ENCODE results near the gene KLRB1.

Gene KLRB1

DNA sequence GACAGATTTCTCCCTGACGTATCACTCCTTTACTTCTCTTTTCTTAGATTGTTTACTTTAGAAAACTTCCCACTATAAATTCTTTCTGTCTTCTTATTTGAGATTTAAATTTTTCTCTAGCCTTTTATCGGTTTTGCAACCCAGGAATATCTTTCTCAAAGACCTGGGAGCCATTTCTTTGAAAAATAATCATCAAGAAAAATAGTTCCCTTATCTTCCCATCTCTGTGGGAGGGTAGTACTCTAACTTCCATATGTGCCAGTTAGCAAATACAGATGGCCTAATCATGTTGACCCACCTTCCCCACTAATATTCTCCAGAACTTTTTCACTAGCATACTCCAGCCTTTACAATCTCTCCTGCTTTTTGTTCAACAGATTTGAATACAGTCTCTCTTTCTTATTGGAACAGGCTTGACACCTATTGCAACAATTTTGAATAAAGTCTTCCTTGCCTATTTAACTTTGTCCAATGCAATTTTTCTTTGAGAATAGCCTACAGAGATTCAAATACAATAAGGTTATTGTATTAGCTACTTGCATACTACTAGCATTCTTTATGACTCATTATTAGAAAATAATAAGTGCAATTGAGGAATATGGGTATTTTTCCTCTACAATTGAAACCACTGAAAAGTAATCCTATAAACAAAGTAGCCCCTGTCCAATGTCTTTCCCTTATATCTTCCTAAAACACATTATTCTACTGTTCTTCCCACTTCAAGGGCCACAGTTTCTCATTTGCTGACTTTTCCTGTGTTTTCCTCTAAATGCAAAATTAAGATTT lies 27.4 kb upstream of the KLRB1 start:
- TF ChIP-seq, protein P1, sequence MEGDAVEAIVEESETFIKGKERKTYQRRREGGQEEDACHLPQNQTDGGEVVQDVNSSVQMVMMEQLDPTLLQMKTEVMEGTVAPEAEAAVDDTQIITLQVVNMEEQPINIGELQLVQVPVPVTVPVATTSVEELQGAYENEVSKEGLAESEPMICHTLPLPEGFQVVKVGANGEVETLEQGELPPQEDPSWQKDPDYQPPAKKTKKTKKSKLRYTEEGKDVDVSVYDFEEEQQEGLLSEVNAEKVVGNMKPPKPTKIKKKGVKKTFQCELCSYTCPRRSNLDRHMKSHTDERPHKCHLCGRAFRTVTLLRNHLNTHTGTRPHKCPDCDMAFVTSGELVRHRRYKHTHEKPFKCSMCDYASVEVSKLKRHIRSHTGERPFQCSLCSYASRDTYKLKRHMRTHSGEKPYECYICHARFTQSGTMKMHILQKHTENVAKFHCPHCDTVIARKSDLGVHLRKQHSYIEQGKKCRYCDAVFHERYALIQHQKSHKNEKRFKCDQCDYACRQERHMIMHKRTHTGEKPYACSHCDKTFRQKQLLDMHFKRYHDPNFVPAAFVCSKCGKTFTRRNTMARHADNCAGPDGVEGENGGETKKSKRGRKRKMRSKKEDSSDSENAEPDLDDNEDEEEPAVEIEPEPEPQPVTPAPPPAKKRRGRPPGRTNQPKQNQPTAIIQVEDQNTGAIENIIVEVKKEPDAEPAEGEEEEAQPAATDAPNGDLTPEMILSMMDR (IDR thresholded peaks at IDR 0.05; ENCODE audit: insufficient read depth, low read depth, low read length, missing control alignments), result no peak
- no peak overlapping the region for H3K4me3 ChIP-seq (ENCODE audit: low read length)
- no peak for DNase-seq (ENCODE audit: low read depth)

DNA sequence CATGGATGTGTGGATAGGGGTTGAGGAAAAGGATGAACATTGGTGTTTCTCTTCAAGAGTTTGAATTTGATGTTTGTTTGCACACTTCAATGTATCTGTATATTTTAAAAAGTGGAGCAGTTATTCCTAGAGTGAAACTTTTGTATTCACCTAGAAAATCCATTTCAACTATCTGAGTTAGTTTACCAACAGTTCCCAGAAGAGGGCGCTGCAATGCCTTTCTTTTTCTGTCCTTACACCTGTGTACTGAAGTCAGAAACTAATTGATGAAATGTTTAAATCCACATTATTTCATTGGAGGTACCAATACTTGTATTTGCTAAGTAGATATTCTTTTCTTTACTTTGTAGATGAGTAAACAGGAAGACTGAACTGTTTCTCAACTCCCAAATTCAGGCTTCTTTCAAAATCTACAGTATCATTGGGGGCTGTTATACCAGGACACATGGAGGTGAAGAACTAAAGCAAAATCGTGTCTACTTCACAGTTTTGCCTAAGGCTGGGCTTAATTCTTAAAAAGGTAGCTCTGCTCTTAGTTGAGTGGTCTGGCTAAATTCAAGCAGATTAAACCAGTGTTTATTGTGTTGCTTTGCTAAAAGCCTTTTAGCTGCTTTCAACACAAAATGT lies 26.6 kb upstream of the KLRB1 start:
- DNase-seq (ENCODE audit: low read depth), result peak; percentile 68
- TF ChIP-seq, protein P1 (IDR thresholded peaks at IDR 0.05; ENCODE audit: insufficient read depth, low read depth, low read length, missing control alignments), result peak; percentile 74
- no peak overlapping the region for H3K4me3 ChIP-seq (ENCODE audit: low read length)

GRCh38 chr12:9632766-9633165 lies 25.1 kb upstream of the KLRB1 start:
- DNase-seq (ENCODE audit: low read depth), result no peak
- TF ChIP-seq, protein P1 (IDR thresholded peaks at IDR 0.05; ENCODE audit: insufficient read depth, low read depth, low read length, missing control alignments), result no peak
- no peak overlapping the region for H3K4me3 ChIP-seq (ENCODE audit: low read length)

- H3K4me3 ChIP-seq (ENCODE audit: low read length), result no peak overlapping the region
- TF ChIP-seq, protein P1 (IDR thresholded peaks at IDR 0.05; ENCODE audit: insufficient read depth, low read depth, low read length, missing control alignments), result no peak
- no peak for DNase-seq (ENCODE audit: low read depth)
These were observed 19.1 kb upstream of the KLRB1 start for GRCh38 chr12:9626821-9627220.

DNA sequence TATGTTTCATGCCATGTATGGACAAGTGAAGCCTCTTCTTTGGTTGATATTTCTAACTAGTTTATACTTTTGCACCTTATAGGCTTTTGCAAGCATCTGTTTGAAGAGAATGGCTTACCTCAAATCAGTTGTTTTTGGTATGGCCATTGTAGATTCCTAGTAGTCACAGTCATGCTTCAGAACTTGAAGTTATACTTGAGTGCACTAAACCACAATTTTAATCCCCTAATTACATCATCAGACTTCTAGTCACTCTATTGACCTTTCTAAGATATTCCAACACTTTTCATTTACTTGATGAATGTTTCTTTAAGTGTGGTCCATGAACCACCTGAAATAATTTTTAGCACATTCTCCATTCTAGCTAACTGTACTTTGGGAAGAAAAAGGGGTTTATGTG lies 18.6 kb upstream of the KLRB1 start:
- TF ChIP-seq, protein P1 (IDR thresholded peaks at IDR 0.05; ENCODE audit: insufficient read depth, low read depth, low read length, missing control alignments), result no peak
- no peak overlapping the region for H3K4me3 ChIP-seq (ENCODE audit: low read length)
- DNase-seq (ENCODE audit: low read depth), result peak; percentile 46

DNA sequence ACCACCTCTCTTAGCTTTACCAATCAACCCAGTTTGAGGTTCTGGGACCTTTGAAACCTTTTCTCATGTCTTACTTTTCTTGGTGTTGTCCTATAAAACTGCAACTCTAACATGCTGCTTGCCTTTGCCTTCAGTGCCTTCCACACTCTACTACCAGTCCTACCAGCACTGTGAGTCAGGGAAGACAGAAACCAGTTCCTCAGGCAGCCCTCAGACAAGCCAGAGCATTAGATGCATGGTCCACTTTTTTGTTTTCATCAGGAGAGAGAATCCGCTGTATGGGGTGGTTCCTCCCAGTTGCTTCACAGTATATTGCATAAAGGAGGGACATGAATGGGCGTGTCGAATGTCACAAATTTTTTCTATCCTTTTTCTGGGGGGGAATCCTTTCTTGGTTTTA lies 17.3 kb upstream of the KLRB1 start:
- no peak overlapping the region for H3K4me3 ChIP-seq (ENCODE audit: low read length)
- DNase-seq (ENCODE audit: low read depth), result peak; percentile 83
- TF ChIP-seq, protein P1 (IDR thresholded peaks at IDR 0.05; ENCODE audit: insufficient read depth, low read depth, low read length, missing control alignments), result no peak

Measured in epithelial cell of esophagus (primary cell).